ENCODE measurements around the gene SUSD4.

GRCh38 chr1:223405507-223405906 lies 41.5 kb upstream of the SUSD4 start:
- TF ChIP-seq POLR2AphosphoS5 (IDR thresholded peaks at IDR 0.05; ENCODE audit: insufficient read depth in 1 of 2, low read depth in 1 of 2) = no peak
- no peak for TF ChIP-seq CTCF (IDR thresholded peaks at IDR 0.05)
- no peak for TF ChIP-seq POLR2A (IDR thresholded peaks at IDR 0.05)
